ENCODE measurements around the gene MALSU1. TPM values are rescaled to one million over a fixed set of nuclear protein-coding genes. Genes with fewer than 3 reads are reported as not detected.

MALSU1 gene
- total RNA-seq, 4 donors from 2014 or later = 83.8 to 112 (median 109) TPM

GRCh38 chr7:23357190-23358093 is 58.3 kb downstream of the MALSU1 start:
- in situ Hi-C loops (cut with MboI; ENCODE audit: low sequenced_read_pairs in 4 of 4) = no loop called here
- ATAC-seq (no peak), DNase-seq (no peak)
- intact Hi-C loops (cut with DNase I; ENCODE audit: low total_unique reads) = loop anchor here (5.0 kb wide), 1 partner anchor 105 kb away; no protein-coding TSS in a partner anchor
- no peaks in the 10 kb centered on the region for H3K4me1 ChIP-seq
- H3K9me3 ChIP-seq = no peaks in the 10 kb centered on the region
- H3K27ac ChIP-seq = no peak overlapping the region
- H3K27me3 ChIP-seq = no peaks in the 10 kb centered on the region
- TF ChIP-seq, protein P1, sequence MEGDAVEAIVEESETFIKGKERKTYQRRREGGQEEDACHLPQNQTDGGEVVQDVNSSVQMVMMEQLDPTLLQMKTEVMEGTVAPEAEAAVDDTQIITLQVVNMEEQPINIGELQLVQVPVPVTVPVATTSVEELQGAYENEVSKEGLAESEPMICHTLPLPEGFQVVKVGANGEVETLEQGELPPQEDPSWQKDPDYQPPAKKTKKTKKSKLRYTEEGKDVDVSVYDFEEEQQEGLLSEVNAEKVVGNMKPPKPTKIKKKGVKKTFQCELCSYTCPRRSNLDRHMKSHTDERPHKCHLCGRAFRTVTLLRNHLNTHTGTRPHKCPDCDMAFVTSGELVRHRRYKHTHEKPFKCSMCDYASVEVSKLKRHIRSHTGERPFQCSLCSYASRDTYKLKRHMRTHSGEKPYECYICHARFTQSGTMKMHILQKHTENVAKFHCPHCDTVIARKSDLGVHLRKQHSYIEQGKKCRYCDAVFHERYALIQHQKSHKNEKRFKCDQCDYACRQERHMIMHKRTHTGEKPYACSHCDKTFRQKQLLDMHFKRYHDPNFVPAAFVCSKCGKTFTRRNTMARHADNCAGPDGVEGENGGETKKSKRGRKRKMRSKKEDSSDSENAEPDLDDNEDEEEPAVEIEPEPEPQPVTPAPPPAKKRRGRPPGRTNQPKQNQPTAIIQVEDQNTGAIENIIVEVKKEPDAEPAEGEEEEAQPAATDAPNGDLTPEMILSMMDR (IDR thresholded peaks at IDR 0.05 in 4 of 5, conservative IDR thresholded peaks at IDR 0.05 in 1 of 5) = no peak
- no peak for TF ChIP-seq POLR2A (IDR thresholded peaks at IDR 0.05)
- no peak overlapping the region for H3K4me3 ChIP-seq
- no peaks in the 10 kb centered on the region for H3K36me3 ChIP-seq

DNA sequence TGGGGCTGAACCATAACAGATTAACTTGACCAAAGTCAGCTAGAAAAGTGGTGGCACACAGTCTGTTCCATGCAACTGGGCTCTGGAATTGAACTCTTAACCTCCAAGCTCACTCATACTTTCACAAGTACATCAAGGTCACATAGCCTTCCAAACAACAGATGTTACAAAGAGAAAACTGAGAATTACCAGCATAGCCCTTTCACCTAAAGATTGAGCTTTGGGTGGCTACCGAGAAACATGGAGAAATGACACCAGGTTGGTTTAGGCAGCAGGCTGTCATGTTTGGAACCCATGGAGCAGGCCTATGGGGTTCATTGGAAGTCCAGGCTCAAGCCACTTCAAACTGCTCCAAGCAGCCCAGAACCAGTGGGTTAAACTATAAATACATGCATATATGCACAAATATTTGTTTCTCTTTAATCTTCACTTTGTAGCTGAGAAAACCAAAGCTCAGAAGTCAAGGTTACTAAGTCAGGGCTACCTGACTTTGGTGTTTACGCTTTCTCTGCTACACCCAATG is 59.1 kb downstream of the MALSU1 start:
- intact Hi-C loops (cut with DNase I; ENCODE audit: low total_unique reads) = loop anchor here (5.0 kb wide), 1 partner anchor 104 kb away; no protein-coding TSS in a partner anchor
- in situ Hi-C loops (cut with MboI; ENCODE audit: low sequenced_read_pairs in 4 of 4) = no loop called here

More for the DNA sequence above, 59.1 kb downstream of the MALSU1 start:
- DNase-seq (no peak), ATAC-seq (no peak)
- Histone ChIP-seq H3K27me3 (no peaks in the 10 kb centered on the region), H3K4me3 (no peak overlapping the region), H3K36me3 (no peaks in the 10 kb centered on the region), H3K4me1 (no peaks in the 10 kb centered on the region), H3K9me3 (no peaks in the 10 kb centered on the region), H3K27ac (no peak overlapping the region)
- TF ChIP-seq, protein P1 (IDR thresholded peaks at IDR 0.05 in 4 of 5, conservative IDR thresholded peaks at IDR 0.05 in 1 of 5) = no peak
- TF ChIP-seq POLR2A (IDR thresholded peaks at IDR 0.05) = no peak

Other genes with a start within 250 kb of the MALSU1 start
- 10 to 100 TPM; 12.2 to 21.4 (median 14.9) TPM for gene KLHL7, start 193.6 kb upstream of the MALSU1 start, total RNA-seq
- 10 to 100 TPM; 10.0 to 38.6 (median 15.6) TPM for gene NUP42, start 117.3 kb upstream of the MALSU1 start, total RNA-seq
- 10 to 100 TPM; 14.7 to 32.1 (median 17.3) TPM for gene GPNMB, start 52.6 kb upstream of the MALSU1 start, total RNA-seq
- gene IGF2BP3, start 171.2 kb downstream of the MALSU1 start, total RNA-seq = under 1 TPM in 1 of 4 donors, not detected in 3; 0.51 TPM
- 1 to 10 TPM; 4.8 to 6.4 (median 5.7) TPM for gene TRA2A, start 232.6 kb downstream of the MALSU1 start, total RNA-seq